Sigmoid colon (tissue), 7 donors: Measurements from ENCODE around the gene GGT7. TPM values are rescaled to one million over a fixed set of nuclear protein-coding genes. Genes with fewer than 3 reads are reported as not detected.

Experiments
- DNase-seq: peaks from one replicate; pipeline ENCODE4 v3.0.0-alpha.2; 2019
- H3K27ac ChIP-seq, 4 donors: fragments of 200-600 bp; sonication (generic); one replicate each; pipeline ENCODE4 v1.5.1; 2016 to 2019; ENCODE audit warnings: mild to moderate bottlenecking in 1 of 4
- H3K27me3 ChIP-seq, 3 donors: fragments of 200-600 bp; sonication (generic); one replicate each; pipeline ENCODE4 v1.5.1; 2019; ENCODE audit warnings: mild to moderate bottlenecking in 1 of 3
- H3K36me3 ChIP-seq, 4 donors: fragments of 200-600 bp; sonication (generic); one replicate each; pipeline ENCODE4 v1.5.1; 2016 to 2019
- H3K4me1 ChIP-seq, 4 donors: fragments of 200-600 bp; sonication (generic); one replicate each; pipeline ENCODE4 v1.5.1; 2017 to 2019
- H3K4me3 ChIP-seq, 4 donors: fragments of 200-600 bp; sonication (generic); one replicate each; pipeline ENCODE4 v1.5.1; 2017 to 2019; ENCODE audit warnings: mild to moderate bottlenecking in 2 of 4, moderate library complexity in 1 of 4
- H3K9me3 ChIP-seq, 4 donors: fragments of 200-600 bp in 3 of 4; sonication (generic) in 3 of 4; one replicate each; pipeline versions ENCODE4 v1.5.1 to v1.6.1; 2013 to 2019
- CTCF ChIP-seq, 4 experiments: fragments of 450-650 bp in 3 of 4; fragments of 200-600 bp in 1 of 4; IDR thresholded peaks; one replicate each; pipeline ENCODE4 v1.5.1; 2016 to 2019; ENCODE audit warnings: antibody characterized with exemption in 4 of 4, mild to moderate bottlenecking in 3 of 4, moderate library complexity in 2 of 4
- EP300 ChIP-seq, 4 donors: sonication (generic); formaldehyde crosslinking; IDR thresholded peaks; one replicate each; pipeline ENCODE4 v1.6.1; 2017; ENCODE audit warnings: antibody characterized with exemption in 4 of 4
- POLR2A ChIP-seq, 2 donors: fragments of 450-650 bp; IDR thresholded peaks; one replicate each; pipeline ENCODE4 v1.6.1; 2016; ENCODE audit warnings: antibody characterized with exemption in 2 of 2, mild to moderate bottlenecking in 2 of 2, moderate library complexity in 2 of 2
- POLR2AphosphoS5 ChIP-seq, 4 donors: sonication (generic); formaldehyde crosslinking; IDR thresholded peaks; one replicate each; pipeline ENCODE4 v1.6.1; 2017; ENCODE audit warnings: antibody characterized with exemption in 4 of 4
- WGBS, 2 donors: extraction: QIAGEN DNeasy Blood & Tissue Kit; methylation state at CpG; one replicate each; pipeline ENCODE4 v1.1.7; 2013; 5-methylcytosine and 5-hydroxymethylcytosine counted together
- intact Hi-C: fragments of 100-400 bp; cut with DNase I; formaldehyde crosslinking; loops from one replicate; pipeline ENCODE4 v1.15.1; 2023
- polyA plus RNA-seq, 3 donors: library from polyadenylated mRNA; stranded (reverse); fragments of 200-250 nt; gene quantifications; one replicate each; pipeline ENCODE4 v1.2.3, GENCODE V29; 2013
- total RNA-seq, 4 donors: library from RNA; depleted of rRNA; stranded (reverse); fragments of >200 nt; gene quantifications; one replicate each; pipeline ENCODE4 v1.1.0, GENCODE V29; 2016
- donor health status: healthy with polysubstance abuse.
- donor health status: Bipolar disorder and iron deficiency.
- donor health status: healthy.

GGT7 gene
- total and polyA plus RNA-seq, 7 donors, result 1.8 to 23.8 (median 12.4) TPM

- H3K4me1 ChIP-seq, result peaks cover 0 to 24% (median 15%) of the 10 kb centered on the region in 4 donors
- WGBS, 2 donors, result 21 to 69% methylated on average over 6 of the region's 6 CpGs
These were observed 7.7 kb upstream of the GGT7 start for GRCh38 chr20:34880215-34880850.

GRCh38 chr20:34876406-34877282 is 4.0 kb upstream of the GGT7 start, which contains the start of gene ACSS2:
Gene ACSS2 (plus strand): TSS chr20:34876612. CDS start chr20:34876646, 34 bp downstream.
- 1 to 2% methylated on average over 63 of the region's 63 CpGs for WGBS, 2 donors
- no peak for DNase-seq
- intact Hi-C loops, result loop anchor here (2.0 kb wide), 1 partner anchor 216 kb away; the partner anchor contains the start of gene TRPC4AP
- Histone ChIP-seq H3K9me3 (no peaks in the 10 kb centered on the region), H3K27ac (peak within 1 kb of the TSS; percentile 86 to 93 (median 92)), H3K27me3 (no peaks in the 10 kb centered on the region), H3K4me1 (peaks cover 0 to 52% (median 38%) of the 10 kb centered on the region in 4 donors), H3K36me3 (no peaks in the 10 kb centered on the region), H3K4me3 (peak within 1 kb of the TSS; percentile 76 to 94 (median 86))
- peak; percentile 55 to 80 for TF ChIP-seq POLR2A (IDR thresholded peaks at IDR 0.05)
- TF ChIP-seq CTCF (IDR thresholded peaks at IDR 0.05), result no peak
- TF ChIP-seq POLR2AphosphoS5 (IDR thresholded peaks at IDR 0.05), result peak; percentile 71 to 89 (median 76)
- no peak for TF ChIP-seq EP300 (IDR thresholded peaks at IDR 0.05)

More at GRCh38 chr20:34880215-34880850, 7.7 kb upstream of the GGT7 start:
- Histone ChIP-seq H3K4me3 (no peak overlapping the region), H3K9me3 (no peaks in the 10 kb centered on the region), H3K27me3 (no peaks in the 10 kb centered on the region), H3K36me3 (peaks cover 11 to 27% (median 14%) of the 10 kb centered on the region in 4 donors), H3K27ac (no peak overlapping the region)
- no peak for DNase-seq
- no peak for TF ChIP-seq EP300 (IDR thresholded peaks at IDR 0.05)
- TF ChIP-seq CTCF (IDR thresholded peaks at IDR 0.05), result no peak
- intact Hi-C loops, result no loop called here

- H3K4me1 ChIP-seq, result peaks cover 0 to 57% (median 43%) of the 10 kb centered on the region in 4 donors
- no peak for TF ChIP-seq CTCF (IDR thresholded peaks at IDR 0.05)
- TF ChIP-seq POLR2AphosphoS5 (IDR thresholded peaks at IDR 0.05), result no peak
- TF ChIP-seq POLR2A (IDR thresholded peaks at IDR 0.05), result no peak
- no peak for TF ChIP-seq EP300 (IDR thresholded peaks at IDR 0.05)
- intact Hi-C loops, result loop anchor here (2.0 kb wide), 1 partner anchor 217 kb away; the partner anchor contains the start of gene TRPC4AP
These were observed 3.2 kb upstream of the GGT7 start for GRCh38 chr20:34875642-34876405.

GRCh38 chr20:34874094-34874654 is 1.5 kb upstream of the GGT7 start:
- DNase-seq, result peak; percentile 88
- Histone ChIP-seq H3K9me3 (no peaks in the 10 kb centered on the region), H3K4me3 (no peak overlapping the region), H3K4me1 (peaks cover 0 to 57% (median 41%) of the 10 kb centered on the region in 4 donors), H3K27me3 (no peaks in the 10 kb centered on the region), H3K27ac (peak overlapping the region; percentile 86 to 93 (median 92)), H3K36me3 (no peaks in the 10 kb centered on the region)
- intact Hi-C loops, result loop anchor here (1.0 to 5.0 kb wide), 3 partner anchors 47 to 403 kb away; partner anchors contain the start of genes MMP24OS and NCOA6
- peak; percentile 88 to 93 (median 92) for TF ChIP-seq CTCF (IDR thresholded peaks at IDR 0.05)
- TF ChIP-seq POLR2AphosphoS5 (IDR thresholded peaks at IDR 0.05), result no peak
- TF ChIP-seq POLR2A (IDR thresholded peaks at IDR 0.05), result no peak
- TF ChIP-seq EP300 (IDR thresholded peaks at IDR 0.05), result no peak
- 8 to 30% methylated on average over 2 of the region's 2 CpGs for WGBS, 2 donors

More at GRCh38 chr20:34875642-34876405, 3.2 kb upstream of the GGT7 start:
- Histone ChIP-seq H3K4me3 (peak overlapping the region; percentile 76 to 94 (median 86)), H3K9me3 (no peaks in the 10 kb centered on the region), H3K36me3 (no peaks in the 10 kb centered on the region), H3K27me3 (no peaks in the 10 kb centered on the region), H3K27ac (peak overlapping the region; percentile 86 to 93 (median 92))
- WGBS, 2 donors, result 3 to 6% methylated on average over 20 of the region's 20 CpGs
- DNase-seq, result peak; percentile 100
